22Rv1 (cell line): ENCODE results near the gene PDGFD.

Source experiments
- ZFX ChIP-seq: fragments of 450-650 bp; IDR thresholded peaks from 2 replicates; pipeline ENCODE4 v1.6.1; 2017; ENCODE audit warnings: antibody characterized with exemption, borderline replicate concordance
- TF ChIP-seq, protein P1 (sequence below): fragments of 450-650 bp; IDR thresholded peaks from 2 replicates; pipeline ENCODE4 v1.5.1; 2017; ENCODE audit warnings: mild to moderate bottlenecking

DNA sequence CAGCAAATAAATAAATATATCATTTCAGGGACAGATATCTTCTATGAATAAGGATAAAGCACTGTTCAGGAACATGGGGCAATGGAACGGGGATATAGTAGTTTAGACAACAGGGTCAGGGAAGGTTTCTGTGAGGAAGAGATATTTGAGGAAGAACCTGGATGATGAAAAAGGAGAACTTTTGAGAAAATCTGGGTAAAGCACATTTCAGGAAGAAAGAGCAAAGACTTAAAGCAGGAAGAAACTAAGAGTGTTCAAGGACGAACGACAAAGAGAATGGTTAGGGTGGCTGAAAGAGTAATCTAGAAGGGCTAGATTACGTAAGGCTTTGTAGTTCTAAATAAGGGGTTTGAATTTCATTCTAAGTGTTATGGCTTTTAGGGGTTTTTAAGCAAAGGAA, 114.8 kb downstream of the PDGFD start:
- TF ChIP-seq, protein P1, sequence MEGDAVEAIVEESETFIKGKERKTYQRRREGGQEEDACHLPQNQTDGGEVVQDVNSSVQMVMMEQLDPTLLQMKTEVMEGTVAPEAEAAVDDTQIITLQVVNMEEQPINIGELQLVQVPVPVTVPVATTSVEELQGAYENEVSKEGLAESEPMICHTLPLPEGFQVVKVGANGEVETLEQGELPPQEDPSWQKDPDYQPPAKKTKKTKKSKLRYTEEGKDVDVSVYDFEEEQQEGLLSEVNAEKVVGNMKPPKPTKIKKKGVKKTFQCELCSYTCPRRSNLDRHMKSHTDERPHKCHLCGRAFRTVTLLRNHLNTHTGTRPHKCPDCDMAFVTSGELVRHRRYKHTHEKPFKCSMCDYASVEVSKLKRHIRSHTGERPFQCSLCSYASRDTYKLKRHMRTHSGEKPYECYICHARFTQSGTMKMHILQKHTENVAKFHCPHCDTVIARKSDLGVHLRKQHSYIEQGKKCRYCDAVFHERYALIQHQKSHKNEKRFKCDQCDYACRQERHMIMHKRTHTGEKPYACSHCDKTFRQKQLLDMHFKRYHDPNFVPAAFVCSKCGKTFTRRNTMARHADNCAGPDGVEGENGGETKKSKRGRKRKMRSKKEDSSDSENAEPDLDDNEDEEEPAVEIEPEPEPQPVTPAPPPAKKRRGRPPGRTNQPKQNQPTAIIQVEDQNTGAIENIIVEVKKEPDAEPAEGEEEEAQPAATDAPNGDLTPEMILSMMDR = no peak
- no peak for TF ChIP-seq ZFX
